A673 (cell line): Measurements from ENCODE around the gene ERBB2.

Source experiments
- CTCF ChIP-seq: fragments of 300-800, 200-600 bp; sonication (generic); conservative IDR thresholded peaks from 2 replicates; pipeline ENCODE4 v1.5.1; 2017; ENCODE audit warnings: low read depth, mild to moderate bottlenecking, antibody characterized with exemption, low read length, moderate library complexity, mixed read lengths
- EZH2 ChIP-seq: fragments of 200-600 bp; sonication (generic); IDR thresholded peaks from 2 replicates; pipeline ENCODE4 v1.6.1; 2017; ENCODE audit warnings: borderline replicate concordance, low read depth, mild to moderate bottlenecking, mixed read lengths, antibody characterized with exemption, low read length; ENCODE audit not compliant: poor library complexity, severe bottlenecking

DNA sequence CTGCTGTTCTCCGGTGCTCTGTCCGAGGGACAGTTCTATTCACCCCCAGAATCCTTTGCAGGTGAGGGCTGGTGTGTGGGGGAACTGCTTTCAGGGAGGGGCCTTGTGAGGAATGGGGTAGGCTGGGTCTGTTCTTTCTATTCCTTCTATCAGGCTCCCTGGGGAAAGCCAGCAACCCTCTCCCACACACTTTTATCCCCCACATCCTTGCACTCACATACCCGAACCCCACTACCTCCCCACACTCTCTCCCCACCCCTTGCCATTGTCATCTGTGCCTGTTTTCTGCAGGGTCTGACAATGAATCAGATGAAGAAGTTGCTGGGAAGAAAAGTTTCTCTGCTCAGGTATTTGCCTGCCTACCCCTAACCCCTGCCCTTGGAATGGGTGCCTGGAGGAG is 41.1 kb upstream of the ERBB2 start:
- TF ChIP-seq CTCF (no peak), EZH2 (no peak)
